ENCODE results near the gene ZNF544.
"Not testable (repeated sequence)": the region's sequence is repeated elsewhere in the genome, so short reads cannot be mapped to it uniquely, and the experiment has no call there.

Gene ZNF544

GRCh38 chr19:58305065-58305931 lies 76.6 kb downstream of the ZNF544 start, which contains the start of gene ERVK3-1:
TSS of gene ERVK3-1 (plus strand) at chr19:58305377. CDS start at chr19:58312169, 6,792 bp downstream.
- DNase-seq (ENCODE audit: low read depth in 2 of 2), result peak; percentile 90 to 93

- no peak for DNase-seq (ENCODE audit: low read depth in 2 of 2)
These were observed 77.2 kb downstream of the ZNF544 start for GRCh38 chr19:58305932-58306323.

- DNase-seq (ENCODE audit: low read depth in 2 of 2), result no peak
These were observed 79.0 kb downstream of the ZNF544 start for GRCh38 chr19:58307736-58308135.

DNA sequence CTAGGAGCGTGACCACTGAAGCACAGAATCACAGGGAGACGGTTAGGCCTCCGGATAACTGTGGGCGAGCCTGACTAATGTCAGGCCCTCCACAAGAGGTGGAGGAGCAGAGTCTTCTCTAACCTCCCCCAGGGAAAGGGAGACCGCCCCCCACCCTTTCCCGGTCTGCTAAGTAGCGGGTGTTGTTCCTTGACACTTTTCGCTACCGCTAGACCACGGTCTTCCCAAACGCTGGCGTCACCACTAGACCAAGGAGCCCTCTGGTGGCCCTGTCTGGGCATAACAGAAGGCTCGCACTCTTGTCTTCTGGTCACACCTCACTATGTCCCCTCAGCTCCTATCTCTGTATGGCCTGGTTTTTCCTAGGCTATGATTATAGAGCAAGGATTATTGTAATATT lies 82.0 kb downstream of the ZNF544 start:
- DNase-seq (ENCODE audit: low read depth in 2 of 2), result not testable (repeated sequence)

- DNase-seq (ENCODE audit: low read depth in 2 of 2), result no peak
These were observed 82.7 kb downstream of the ZNF544 start for GRCh38 chr19:58311345-58311865.

Data from stimulated activated CD8-positive, alpha-beta memory T cell treated with anti-CD3 and anti-CD28 coated beads, Interleukin-2, amount 100 ng/mL, for 48 hours (primary cell).